PC-3 (cell line): ENCODE results near the gene GRIP2.

ENCODE experiments used
- CTCF ChIP-seq: fragments of 300-600 bp; sonication (generic); conservative IDR thresholded peaks from 2 replicates; pipeline ENCODE4 v1.5.1; 2017; ENCODE audit warnings: antibody characterized with exemption, low read depth, mild to moderate bottlenecking, low read length
- EZH2 ChIP-seq: fragments of 300-600 bp; sonication (generic); IDR thresholded peaks from one replicate; pipeline ENCODE4 v1.6.1; 2017; ENCODE audit warnings: antibody characterized with exemption, mild to moderate bottlenecking, low read length; ENCODE audit not compliant: unreplicated experiment
- EZH2phosphoT487 ChIP-seq: fragments of 300-600 bp; sonication (generic); IDR thresholded peaks from 2 replicates; pipeline ENCODE4 v1.6.1; 2018; ENCODE audit warnings: mild to moderate bottlenecking, antibody characterized with exemption, low read length, borderline replicate concordance

DNA sequence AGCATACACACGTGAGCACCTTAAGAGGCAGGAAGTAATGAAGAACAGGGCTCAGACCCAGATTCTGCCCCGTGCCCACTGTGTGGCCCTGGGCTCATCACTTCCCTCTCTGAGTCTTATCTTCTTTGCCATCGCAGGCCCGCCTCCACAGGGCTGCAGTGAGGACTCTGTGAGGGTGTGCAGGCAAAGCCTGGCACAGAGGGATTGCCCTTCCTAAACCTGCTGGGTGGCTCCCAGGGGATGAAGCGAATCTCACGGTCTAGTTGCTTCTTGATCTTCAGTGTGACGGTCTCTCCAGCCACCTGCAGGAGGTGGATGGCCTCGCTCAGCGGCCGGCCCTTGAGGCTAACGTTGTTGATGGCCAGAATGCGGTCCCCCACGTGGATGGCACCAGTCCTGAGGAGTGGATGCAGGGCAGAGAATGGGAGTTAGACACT lies 32.8 kb downstream of the GRIP2 start:
- TF ChIP-seq EZH2, result no peak
- no peak for TF ChIP-seq CTCF
- TF ChIP-seq EZH2phosphoT487, result no peak
